C4-2B (cell line): ENCODE results near the gene KRT14.

ENCODE experiments used
- ZFX ChIP-seq: fragments of 450-650 bp; IDR thresholded peaks from 2 replicates; pipeline ENCODE4 v1.6.1; 2017
- TF ChIP-seq, protein P1 (sequence below): fragments of 450-650 bp; conservative IDR thresholded peaks from 2 replicates; pipeline ENCODE4 v1.5.1; 2017; ENCODE audit warnings: mild to moderate bottlenecking

DNA sequence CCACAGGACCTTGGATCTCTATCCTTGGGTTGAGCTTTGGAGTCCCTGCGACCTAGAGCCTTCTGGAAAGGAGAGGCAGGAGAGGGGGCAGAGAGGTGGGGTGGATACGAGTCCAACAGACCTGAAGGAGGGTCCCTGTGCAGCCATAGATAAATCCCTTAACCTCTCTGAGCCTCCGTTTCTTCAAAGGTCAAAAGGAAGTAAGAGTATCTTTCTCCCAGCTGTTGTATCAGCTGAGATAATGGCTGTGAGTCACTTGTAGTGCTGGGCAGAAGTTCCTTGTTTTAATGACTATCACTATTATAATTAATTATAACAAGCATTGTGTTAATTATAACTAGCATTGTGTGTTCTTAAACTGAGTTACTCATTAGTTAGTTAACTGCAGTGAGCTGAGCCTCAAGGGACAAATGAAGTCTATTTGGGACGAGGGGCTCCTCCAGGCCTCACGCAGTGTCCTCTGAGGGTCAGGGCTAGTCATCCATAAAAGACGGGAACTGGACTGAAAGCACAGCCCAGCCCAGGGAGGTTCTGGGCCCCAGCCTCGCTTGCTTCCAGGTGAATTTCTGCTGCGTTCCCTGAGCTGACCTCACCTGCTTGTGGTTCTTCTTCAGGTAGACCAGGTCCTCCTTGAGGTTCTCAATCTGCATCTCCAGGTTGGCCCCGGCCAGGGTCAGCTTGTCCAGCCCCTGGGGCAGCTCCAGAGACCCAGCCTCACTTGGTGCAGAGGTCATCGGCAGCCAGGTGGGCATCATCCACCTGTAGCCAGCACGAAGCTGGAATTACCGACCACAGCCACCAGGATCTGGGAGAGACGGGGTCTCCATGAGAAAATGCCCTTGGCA is 43.4 kb upstream of the KRT14 start:
- TF ChIP-seq, protein P1, sequence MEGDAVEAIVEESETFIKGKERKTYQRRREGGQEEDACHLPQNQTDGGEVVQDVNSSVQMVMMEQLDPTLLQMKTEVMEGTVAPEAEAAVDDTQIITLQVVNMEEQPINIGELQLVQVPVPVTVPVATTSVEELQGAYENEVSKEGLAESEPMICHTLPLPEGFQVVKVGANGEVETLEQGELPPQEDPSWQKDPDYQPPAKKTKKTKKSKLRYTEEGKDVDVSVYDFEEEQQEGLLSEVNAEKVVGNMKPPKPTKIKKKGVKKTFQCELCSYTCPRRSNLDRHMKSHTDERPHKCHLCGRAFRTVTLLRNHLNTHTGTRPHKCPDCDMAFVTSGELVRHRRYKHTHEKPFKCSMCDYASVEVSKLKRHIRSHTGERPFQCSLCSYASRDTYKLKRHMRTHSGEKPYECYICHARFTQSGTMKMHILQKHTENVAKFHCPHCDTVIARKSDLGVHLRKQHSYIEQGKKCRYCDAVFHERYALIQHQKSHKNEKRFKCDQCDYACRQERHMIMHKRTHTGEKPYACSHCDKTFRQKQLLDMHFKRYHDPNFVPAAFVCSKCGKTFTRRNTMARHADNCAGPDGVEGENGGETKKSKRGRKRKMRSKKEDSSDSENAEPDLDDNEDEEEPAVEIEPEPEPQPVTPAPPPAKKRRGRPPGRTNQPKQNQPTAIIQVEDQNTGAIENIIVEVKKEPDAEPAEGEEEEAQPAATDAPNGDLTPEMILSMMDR, result no peak
- no peak for TF ChIP-seq ZFX
